NCI-H128 (cell line): ENCODE data around the gene ERBB3.
A peak's percentile ranks its signal among the peaks of the same experiment; 100 is the strongest.
"Not testable (repeated sequence)": the region's sequence is repeated elsewhere in the genome, so short reads cannot be mapped to it uniquely, and the experiment has no call there.

Experiments used
- DNase-seq: peaks from one replicate; lab custom pipeline; 2025; ENCODE audit not compliant: unreplicated experiment; lab: John Stamatoyannopoulos, UW

ERBB3 gene

DNA sequence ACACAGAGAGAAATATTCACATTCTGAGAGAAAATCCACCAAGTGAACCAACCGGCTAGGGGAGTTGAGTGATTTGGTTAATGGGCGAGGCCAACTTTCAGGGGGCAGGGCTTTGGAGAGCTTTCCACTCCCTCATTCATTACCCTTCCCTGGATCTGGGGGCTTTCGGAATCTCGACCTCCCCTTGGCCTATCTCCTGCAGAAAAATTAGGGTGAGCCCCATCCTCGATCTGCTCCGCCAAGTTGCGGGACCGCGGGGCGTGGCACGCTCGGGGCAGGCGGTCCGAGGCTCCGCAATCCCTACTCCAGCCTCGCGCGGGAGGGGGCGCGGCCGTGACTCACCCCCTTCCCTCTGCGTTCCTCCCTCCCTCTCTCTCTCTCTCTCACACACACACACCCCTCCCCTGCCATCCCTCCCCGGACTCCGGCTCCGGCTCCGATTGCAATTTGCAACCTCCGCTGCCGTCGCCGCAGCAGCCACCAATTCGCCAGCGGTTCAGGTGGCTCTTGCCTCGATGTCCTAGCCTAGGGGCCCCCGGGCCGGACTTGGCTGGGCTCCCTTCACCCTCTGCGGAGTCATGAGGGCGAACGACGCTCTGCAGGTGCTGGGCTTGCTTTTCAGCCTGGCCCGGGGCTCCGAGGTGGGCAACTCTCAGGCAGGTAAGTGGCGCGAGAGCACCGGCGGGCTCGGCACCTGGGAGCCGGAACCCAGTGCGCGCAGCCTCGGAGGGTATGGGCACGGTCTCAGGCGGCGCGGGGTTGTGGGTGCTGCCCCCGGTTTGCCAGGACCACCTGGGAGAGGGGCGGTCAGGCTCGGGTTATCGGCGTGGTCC lies at the start of gene ERBB3:
ERBB3 (plus strand) TSS at position 443 of the 833 bp plus-strand sequence; CDS start at position 579, 136 bp downstream.
- peak; percentile 65 for DNase-seq

DNA sequence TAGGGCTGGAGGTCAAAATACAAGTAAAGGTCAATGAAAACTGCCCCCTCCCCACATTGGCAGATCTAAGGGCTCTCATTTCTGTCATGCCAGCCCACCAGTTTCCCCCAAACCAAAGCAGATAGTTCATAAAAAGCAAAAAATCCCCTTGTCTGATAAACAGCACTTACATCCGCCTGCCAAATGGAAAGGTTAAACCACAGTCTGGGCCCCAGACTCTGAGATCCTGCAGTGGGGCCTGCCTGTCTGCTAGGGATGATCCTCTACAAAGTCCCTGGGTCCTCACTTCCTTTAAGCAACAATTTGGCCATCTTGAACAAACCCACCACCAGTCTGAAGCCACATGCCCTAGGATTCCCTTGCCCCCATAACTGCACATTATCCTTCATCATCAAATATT lies 48.0 kb upstream of the ERBB3 start:
- no peak for DNase-seq

DNA sequence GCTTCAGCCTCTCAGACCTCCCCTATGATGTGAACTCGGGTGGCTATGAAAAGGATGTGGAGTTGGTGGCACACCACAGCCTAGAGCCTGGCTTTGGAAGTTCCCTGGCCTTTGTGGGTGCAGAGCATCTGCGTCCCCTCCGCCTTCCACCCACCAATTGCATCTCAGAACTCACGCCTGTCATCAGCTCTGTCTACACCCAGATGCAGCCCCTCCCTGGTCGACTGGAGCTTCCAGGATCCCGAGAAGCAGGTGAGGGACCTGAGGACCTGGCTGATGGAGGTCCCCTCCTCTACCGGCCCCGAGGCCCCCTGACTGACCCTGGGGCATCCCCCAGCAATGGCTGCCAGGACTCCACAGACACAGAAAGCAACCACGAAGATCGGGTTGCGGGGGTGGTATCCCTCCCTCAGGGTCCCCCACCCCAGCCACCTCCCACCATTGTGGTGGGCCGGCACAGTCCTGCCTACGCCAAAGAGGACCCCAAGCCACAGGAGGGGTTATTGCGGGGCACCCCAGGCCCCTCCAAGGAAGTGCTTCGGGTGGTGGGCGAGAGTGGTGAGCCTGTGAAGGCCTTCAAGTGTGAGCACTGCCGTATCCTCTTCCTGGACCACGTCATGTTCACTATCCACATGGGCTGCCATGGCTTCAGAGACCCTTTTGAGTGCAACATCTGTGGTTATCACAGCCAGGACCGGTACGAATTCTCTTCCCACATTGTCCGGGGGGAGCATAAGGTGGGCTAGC lies 45.2 kb upstream of the ERBB3 start:
- DNase-seq: no peak

DNA sequence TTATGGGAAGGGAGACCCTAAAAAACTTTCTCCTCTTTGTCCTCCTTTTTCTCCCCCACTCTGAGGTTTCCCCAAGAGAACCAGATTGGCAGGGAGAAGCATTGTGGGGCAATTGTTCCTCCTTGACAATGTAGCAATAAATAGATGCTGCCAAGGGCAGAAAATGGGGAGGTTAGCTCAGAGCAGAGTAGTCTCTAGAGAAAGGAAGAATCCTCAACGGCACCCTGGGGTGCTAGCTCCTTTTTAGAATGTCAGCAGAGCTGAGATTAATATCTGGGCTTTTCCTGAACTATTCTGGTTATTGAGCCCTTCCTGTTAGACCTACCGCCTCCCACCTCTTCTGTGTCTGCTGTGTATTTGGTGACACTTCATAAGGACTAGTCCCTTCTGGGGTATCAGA lies 42.8 kb upstream of the ERBB3 start:
- no peak for DNase-seq

DNA sequence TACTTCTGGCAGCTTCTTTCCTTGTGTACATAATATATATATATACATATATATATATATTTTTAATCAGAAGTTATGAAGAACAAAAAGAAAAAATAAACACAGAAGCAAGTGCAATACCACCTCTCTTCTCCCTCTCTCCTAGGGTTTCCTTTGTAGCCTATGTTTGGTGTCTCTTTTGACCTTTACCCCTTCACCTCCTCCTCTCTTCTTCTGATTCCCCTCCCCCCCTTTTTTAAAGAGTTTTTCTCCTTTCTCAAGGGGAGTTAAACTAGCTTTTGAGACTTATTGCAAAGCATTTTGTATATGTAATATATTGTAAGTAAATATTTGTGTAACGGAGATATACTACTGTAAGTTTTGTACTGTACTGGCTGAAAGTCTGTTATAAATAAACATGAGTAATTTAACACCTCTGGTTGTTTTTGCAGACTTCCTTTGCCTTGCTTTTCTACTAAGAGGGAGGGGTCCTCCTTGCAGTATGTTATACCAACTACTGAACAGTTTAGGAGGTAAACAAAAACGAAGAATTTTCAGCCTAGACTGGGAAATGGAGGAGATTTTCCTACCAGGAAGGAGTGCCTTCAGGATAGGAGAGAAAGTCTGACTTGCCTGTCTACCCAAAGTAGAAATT lies 41.8 kb upstream of the ERBB3 start:
- DNase-seq: no peak

DNA sequence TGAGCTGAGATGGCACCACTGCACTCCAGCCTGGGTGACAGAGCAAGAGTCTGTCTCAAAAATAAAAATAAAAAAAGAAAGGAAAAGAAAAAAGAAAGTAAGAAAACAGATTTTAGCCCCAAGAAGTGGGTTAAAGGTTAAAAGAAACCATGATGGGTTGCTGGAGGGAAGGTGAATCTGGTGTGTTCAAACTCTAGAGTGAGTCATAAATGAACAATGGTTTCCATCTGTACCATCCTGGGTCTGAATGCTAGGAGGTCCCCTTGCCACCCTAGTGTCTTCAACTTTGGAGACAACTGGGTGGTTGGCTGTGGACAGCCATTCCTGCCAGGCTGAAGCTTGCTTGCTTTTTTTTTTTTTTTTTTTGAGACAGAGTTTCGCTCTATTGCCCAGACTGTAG lies 39.8 kb upstream of the ERBB3 start:
- no peak for DNase-seq

DNA sequence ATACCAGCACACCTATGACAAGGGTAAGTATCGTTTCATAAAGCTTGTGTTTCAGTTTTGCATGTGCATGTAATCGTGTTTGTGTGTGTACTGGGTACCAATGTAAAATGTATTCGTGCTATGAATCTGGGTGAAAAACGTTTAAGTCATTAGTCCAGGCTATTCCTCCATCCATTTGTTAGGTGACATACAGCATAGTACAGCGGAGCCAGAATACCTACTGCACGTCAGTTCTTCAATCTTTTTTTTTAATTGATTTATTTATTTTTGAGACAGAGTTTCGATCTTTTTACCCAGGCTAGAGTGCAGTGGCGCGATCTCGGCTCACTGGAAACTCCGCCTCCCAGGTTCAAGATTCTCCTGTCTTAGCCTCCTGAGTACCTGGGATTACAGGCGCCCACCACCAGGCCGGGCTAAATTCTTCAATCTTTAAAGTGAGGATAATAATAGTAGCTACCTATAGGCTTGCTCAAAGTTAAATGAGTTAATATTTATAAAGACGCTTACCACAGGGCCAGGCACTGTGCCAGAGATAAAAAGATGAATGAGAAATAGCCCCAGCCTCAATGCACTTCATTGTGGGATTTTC lies 38.9 kb upstream of the ERBB3 start:
- DNase-seq: no peak

DNA sequence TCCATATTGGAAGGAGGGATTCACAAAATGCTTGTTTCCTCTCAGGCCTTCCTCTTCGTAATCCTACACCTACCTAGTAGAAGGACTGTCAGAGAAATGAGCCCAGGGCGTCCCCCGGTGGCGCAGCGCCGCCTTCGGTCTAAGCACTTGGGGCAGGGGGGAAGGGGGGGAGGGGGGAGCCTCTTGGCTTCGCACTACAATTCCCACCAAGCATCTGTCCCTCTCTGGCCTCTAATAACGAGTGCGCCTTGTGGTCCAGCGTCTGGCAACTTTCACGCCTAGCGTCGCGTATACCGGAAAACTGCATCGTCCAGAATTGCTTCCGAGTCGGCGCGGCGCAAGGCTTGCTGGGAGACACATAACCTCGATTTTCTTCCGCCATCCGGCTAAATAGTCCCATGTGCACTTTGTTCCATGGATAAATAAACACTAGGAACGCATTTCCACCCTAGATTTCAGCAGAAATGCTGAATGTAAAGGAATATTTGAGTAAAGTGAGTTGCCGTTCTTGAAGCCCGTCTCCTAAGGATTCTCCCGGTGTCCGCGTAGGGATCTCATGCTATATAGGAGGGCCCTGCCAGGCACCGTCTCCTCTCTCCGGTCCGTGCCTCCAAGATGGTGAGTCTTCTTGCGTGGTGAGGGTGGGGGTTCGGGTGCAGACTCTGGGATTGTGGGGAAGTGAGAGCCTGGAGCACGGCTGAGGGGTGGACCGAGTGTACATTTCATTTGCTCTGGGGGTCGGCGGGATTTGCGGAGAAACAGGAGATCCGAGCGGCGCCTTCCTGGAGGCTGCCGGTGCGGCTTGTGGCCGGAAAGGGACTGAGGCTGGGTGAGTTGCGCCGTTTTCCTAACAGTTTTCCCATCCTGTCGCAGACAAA lies 38.2 kb upstream of the ERBB3 start, which contains the start of gene RPS26:
RPS26 (plus strand) TSS at position 367 of the 878 bp plus-strand sequence; CDS start at position 616, 249 bp downstream.
- DNase-seq: peak; percentile 92

DNA sequence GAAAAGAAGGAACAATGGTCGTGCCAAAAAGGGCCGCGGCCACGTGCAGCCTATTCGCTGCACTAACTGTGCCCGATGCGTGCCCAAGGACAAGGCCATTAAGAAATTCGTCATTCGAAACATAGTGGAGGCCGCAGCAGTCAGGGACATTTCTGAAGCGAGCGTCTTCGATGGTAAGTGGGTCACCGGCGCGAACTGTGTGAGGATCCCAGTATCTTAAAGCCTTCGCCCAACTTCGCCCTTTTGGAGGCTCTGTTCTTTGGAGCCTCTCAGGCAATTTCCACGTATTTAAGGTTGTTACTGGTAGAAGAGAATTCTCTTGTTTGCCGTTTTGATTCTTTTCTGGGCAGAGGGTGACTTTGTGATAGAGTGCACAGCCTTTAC lies 37.5 kb upstream of the ERBB3 start:
- not testable (repeated sequence) for DNase-seq

DNA sequence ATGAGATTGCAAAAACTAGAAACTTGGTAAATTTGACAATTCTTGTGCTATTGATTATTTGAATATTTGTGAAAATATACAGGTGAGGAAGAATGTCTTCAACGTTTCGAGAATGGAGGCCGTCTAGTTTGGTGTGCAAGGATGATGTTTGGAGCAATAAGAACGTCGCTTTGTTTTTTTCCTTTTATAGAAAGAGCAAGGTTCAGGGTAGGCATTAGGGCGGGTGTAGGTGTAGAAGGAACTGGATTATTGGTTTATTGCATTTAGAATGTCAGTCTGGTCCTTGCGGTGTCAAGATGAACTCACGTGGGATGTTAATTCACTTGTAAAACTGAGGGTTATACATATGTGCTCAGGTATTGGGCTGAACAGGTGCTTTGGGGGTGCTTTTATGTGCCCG lies 37.1 kb upstream of the ERBB3 start:
- no peak for DNase-seq

DNA sequence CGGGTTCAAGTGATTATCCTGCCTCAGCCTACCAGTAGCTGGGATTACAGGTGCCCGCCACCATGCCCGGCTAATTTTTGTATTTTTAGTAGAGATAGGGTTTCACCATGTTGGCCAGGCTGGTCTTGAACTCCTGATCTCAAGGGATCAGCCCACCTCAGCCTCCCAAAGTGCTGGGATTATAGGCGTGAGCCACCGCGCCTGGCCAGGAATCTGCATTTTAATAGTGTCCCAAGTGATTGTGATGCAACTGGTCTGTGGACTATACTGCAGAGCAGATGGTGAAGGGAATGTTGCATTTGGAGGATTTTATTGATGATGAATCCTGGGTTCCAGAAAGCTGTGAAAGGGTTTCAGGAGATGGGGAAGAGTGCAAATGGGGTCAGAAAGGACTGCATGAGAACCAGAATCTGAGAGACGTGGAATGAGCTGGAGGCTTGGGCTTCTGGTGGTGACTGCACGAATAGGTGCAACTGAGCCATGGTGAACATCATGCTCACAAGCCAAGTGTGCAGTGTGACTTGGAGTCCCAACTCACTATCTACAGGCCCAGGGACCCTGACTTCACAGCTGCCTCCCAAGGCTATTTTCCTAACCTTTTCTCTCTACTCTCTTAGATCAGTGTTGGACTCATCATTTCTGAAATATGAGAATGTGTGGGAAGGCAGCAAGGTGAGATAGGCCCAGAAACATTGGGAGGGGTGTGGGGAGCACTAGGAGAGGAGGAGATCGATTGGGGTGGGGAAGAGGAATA lies 33.8 kb upstream of the ERBB3 start:
- DNase-seq: no peak

DNA sequence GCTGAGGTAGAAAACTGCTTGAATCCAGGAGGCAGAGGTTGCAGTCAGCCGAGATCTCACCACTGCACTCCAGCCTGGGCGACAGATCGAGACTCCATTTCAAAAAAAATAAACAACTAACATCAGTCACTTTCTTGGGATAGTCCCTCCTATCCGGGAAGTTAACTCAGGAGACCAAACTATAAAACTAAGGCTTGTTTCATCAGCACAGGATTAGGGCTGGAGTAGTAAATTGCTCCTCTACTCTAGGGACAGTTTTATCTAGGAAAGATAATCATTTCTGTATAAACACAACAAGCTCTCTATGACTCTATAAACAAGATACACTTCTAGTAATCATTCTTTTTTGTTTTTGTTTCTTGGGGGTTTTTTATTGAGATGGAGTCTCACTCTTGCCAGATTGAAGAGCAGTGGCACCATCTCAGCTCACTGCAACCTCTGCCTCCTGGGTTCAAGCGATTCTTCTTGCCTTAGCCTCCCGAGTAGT lies 26.5 kb upstream of the ERBB3 start:
- no peak for DNase-seq

DNA sequence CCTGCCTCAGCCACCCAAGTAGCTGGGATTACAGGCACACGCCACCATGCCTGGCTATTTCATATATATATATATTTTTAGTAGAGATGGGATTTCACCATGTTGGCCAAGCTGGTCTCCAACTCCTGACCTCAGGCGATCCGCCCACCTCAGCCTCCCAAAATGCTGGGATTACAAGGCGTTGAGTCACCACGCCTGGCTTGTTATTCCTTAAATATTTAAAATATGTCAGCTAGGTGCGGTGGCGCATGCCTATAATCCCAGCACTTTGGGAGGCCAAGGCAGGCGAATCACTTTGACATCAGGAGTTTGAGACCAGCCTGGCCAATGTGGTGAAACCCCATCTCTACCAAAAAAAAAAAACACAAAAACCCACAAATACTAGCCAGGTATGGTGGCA lies 20.0 kb upstream of the ERBB3 start:
- not testable (repeated sequence) for DNase-seq

DNA sequence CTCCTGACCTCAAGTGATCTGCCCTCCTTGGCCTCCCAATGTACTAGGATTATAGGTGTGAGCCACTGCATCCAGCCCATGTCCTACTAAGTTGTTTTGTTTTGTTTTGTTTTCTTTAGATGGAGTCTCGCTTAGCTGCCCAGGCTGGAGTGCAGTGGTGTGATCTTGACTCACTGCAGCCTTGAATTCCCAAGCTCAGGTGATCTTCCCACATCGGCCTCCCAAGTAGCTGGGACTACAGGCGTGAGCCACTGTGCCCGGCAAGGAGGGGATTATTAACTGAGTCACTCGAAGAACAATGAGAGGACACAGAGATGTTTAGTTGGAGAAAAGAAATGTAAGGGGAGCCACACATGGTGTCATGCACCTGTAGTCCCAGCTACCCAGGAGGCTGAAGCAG lies 18.0 kb upstream of the ERBB3 start:
- DNase-seq: no peak

DNA sequence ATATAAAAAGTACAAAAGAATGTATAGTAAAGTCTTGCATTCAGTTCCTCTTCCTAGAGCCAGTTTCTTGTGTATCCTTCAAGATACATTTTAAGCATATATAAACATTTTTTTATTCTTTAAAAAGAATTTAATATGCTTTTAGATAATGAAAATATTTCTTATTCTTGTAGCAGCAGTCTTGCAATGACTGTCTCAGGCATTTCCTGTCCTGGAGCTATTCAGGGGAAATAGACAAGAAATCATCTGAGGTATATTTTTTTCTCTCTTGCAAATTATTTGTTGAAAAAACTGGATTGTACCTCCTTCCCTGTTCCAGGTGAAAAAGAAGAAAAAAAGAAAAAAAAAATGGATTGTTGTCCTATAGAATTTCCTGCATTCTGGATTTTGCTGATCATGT lies 17.0 kb upstream of the ERBB3 start:
- DNase-seq: no peak

DNA sequence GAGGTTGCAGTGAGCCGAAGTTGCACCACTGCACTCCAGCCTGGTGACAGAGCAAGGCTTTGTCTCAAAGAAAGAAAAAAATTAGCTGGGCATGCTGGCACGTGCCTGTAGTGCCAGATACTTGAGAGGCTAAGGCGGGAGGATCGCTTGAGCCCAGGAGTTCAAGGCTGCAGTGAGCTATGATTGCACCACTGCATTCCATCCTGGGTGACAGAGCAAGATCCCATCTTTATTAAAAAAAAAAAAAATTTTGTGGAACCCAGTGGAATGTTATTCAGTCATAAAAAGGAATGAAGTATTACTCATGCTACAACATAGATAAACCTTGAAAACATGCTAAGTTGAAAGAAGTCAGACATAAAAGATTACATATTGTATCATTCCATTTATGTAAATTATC lies 8.3 kb upstream of the ERBB3 start:
- DNase-seq: no peak

DNA sequence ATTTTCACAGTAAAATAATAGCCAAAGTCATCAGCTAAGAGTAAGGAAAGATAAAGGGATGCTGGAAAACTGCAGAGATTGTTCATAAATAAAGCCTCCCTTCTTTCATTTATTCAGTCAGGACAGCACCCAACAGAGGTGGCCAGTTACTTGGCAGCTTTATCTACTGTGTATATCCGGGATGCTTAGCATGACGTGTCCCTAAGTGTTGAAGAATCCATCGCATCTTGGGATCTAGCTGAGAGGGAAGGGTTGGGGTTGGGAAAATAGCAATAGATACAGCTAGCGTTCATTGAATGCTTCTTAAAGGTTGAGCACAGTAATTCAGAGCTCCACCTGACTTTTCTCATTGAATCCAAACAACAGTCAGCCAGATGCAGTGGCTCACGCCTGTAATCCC lies 5.6 kb upstream of the ERBB3 start:
- no peak for DNase-seq

DNA sequence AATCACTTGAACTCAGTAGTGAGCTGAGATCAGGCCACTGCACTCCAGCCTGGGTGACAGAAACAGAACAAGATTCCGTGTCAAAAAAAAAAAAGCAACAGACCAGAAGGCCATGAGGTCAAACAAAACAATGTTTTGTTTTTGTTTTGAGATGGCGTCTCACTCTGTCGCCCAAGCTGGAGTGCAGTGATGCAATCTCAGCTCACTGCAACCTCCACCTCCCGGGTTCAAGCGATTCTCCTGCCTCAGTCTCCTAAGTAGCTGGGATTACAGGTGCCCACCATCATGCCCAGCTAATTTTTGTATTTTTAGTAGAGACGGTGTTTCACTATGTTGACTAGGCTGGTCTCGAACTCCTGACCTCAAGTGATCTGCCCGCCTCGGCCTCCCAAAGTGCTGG lies 2.0 kb upstream of the ERBB3 start:
- not testable (repeated sequence) for DNase-seq

DNA sequence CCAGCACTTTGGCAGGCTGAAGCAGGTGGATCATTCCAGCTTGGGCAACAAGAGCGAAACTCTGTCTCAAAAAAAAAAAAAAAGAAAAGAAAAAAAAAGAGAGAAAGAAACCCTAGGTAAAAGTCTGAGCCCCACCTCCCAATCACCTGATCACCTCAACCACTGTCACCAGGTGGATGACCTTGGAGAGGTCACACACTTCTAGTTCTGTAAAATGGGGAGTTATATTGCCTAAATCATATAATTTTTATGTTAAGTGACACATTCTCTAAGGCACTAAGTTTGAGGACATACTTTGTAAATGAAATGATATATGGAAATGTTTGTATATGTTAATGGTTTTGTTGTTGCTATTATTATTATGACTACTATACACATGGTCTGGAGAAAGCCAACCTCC lies 1.5 kb upstream of the ERBB3 start:
- no peak for DNase-seq
